ENCODE results near the gene EXOC3. TPM values are rescaled to one million over a fixed set of nuclear protein-coding genes. Genes with fewer than 3 reads are reported as not detected.

The EXOC3 gene
- total RNA-seq, 1 donor from 2014 or later, result 43.9 TPM

GRCh38 chr5:456351-457194 lies 13.6 kb downstream of the EXOC3 start:
- Mint-ChIP-seq H3K27me3 (ENCODE audit: unreplicated experiment) (peaks cover 1% of the 10 kb centered on the region), H3K27ac (ENCODE audit: unreplicated experiment) (no peak overlapping the region), H3K9me3 (ENCODE audit: unreplicated experiment) (no peaks in the 10 kb centered on the region), H3K4me3 (ENCODE audit: unreplicated experiment) (no peak overlapping the region), H3K36me3 (ENCODE audit: low read depth, unreplicated experiment) (peaks cover 58% of the 10 kb centered on the region), H3K4me1 (ENCODE audit: unreplicated experiment) (peaks cover 10% of the 10 kb centered on the region)
- no peak for TF ChIP-seq CTCF (IDR thresholded peaks at IDR 0.05; ENCODE audit: unreplicated experiment)
- no peak for DNase-seq (ENCODE audit: low spot score)

GRCh38 chr5:457195-457961 lies 14.4 kb downstream of the EXOC3 start:
- no peaks in the 10 kb centered on the region for H3K27me3 Mint-ChIP-seq (ENCODE audit: unreplicated experiment)
- DNase-seq (ENCODE audit: low spot score), result no peak
- no peak for TF ChIP-seq CTCF (IDR thresholded peaks at IDR 0.05; ENCODE audit: unreplicated experiment)
- H3K4me3 Mint-ChIP-seq (ENCODE audit: unreplicated experiment), result no peak overlapping the region
- H3K36me3 Mint-ChIP-seq (ENCODE audit: low read depth, unreplicated experiment), result peaks cover 58% of the 10 kb centered on the region
- no peaks in the 10 kb centered on the region for H3K9me3 Mint-ChIP-seq (ENCODE audit: unreplicated experiment)
- H3K4me1 Mint-ChIP-seq (ENCODE audit: unreplicated experiment), result peaks cover 10% of the 10 kb centered on the region
- no peak overlapping the region for H3K27ac Mint-ChIP-seq (ENCODE audit: unreplicated experiment)

- Mint-ChIP-seq H3K9me3 (ENCODE audit: unreplicated experiment) (no peaks in the 10 kb centered on the region), H3K4me1 (ENCODE audit: unreplicated experiment) (no peaks in the 10 kb centered on the region), H3K4me3 (ENCODE audit: unreplicated experiment) (no peak overlapping the region), H3K27me3 (ENCODE audit: unreplicated experiment) (peaks cover 2% of the 10 kb centered on the region), H3K36me3 (ENCODE audit: low read depth, unreplicated experiment) (peaks cover 51% of the 10 kb centered on the region), H3K27ac (ENCODE audit: unreplicated experiment) (no peak overlapping the region)
- no peak for TF ChIP-seq CTCF (IDR thresholded peaks at IDR 0.05; ENCODE audit: unreplicated experiment)
- DNase-seq (ENCODE audit: low spot score), result no peak
Measured at GRCh38 chr5:458547-459353, 15.8 kb downstream of the EXOC3 start.

GRCh38 chr5:459562-460272 lies 16.7 kb downstream of the EXOC3 start:
- Mint-ChIP-seq H3K4me3 (ENCODE audit: unreplicated experiment) (no peak overlapping the region), H3K27me3 (ENCODE audit: unreplicated experiment) (peaks cover 2% of the 10 kb centered on the region), H3K4me1 (ENCODE audit: unreplicated experiment) (no peaks in the 10 kb centered on the region), H3K9me3 (ENCODE audit: unreplicated experiment) (no peaks in the 10 kb centered on the region), H3K36me3 (ENCODE audit: low read depth, unreplicated experiment) (peaks cover 48% of the 10 kb centered on the region), H3K27ac (ENCODE audit: unreplicated experiment) (no peak overlapping the region)
- no peak for DNase-seq (ENCODE audit: low spot score)
- TF ChIP-seq CTCF (IDR thresholded peaks at IDR 0.05; ENCODE audit: unreplicated experiment), result no peak

Measured in endothelial cell (in vitro differentiated cells).